ENCODE results near the gene C4orf54.

C4orf54 gene

DNA sequence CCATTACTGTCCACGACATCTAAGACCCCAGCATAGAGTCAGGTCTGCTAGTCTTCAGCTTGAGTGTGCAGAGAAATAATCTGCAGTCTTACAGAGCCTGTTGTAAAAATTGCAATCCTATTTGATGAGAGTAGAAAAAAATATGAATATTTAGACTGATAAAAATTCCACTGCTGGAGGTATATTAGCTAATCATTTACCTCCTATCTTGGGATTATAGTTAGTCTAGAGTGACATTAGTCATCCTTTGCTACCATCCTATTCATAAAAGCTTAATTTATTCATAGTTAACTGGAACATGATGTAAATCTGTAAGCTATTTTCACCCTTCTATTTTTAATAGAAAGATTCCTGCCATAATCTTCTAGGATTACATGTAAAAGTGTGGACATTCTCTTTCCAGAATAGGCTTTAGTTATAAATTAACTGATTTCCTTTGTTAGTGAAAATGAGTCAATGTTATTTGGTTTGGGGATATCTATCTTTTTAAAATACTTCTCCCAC lies 26.7 kb downstream of the C4orf54 start:
- H3K27me3 ChIP-seq (replicated peaks; ENCODE audit: control insufficient read depth, insufficient read depth, low read length) = no peaks in the 10 kb centered on the region
- TF ChIP-seq, protein P1, sequence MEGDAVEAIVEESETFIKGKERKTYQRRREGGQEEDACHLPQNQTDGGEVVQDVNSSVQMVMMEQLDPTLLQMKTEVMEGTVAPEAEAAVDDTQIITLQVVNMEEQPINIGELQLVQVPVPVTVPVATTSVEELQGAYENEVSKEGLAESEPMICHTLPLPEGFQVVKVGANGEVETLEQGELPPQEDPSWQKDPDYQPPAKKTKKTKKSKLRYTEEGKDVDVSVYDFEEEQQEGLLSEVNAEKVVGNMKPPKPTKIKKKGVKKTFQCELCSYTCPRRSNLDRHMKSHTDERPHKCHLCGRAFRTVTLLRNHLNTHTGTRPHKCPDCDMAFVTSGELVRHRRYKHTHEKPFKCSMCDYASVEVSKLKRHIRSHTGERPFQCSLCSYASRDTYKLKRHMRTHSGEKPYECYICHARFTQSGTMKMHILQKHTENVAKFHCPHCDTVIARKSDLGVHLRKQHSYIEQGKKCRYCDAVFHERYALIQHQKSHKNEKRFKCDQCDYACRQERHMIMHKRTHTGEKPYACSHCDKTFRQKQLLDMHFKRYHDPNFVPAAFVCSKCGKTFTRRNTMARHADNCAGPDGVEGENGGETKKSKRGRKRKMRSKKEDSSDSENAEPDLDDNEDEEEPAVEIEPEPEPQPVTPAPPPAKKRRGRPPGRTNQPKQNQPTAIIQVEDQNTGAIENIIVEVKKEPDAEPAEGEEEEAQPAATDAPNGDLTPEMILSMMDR (IDR thresholded peaks at IDR 0.05; ENCODE audit: insufficient read depth, low read length, poor library complexity, severe bottlenecking) = no peak
- H3K4me3 ChIP-seq (replicated peaks; ENCODE audit: low read depth, low read length) = no peak overlapping the region
- no peak for DNase-seq (ENCODE audit: extremely low read depth, insufficient read length)
- no peaks in the 10 kb centered on the region for H3K36me3 ChIP-seq (ENCODE audit: control insufficient read depth, insufficient read depth, low read length)

DNA sequence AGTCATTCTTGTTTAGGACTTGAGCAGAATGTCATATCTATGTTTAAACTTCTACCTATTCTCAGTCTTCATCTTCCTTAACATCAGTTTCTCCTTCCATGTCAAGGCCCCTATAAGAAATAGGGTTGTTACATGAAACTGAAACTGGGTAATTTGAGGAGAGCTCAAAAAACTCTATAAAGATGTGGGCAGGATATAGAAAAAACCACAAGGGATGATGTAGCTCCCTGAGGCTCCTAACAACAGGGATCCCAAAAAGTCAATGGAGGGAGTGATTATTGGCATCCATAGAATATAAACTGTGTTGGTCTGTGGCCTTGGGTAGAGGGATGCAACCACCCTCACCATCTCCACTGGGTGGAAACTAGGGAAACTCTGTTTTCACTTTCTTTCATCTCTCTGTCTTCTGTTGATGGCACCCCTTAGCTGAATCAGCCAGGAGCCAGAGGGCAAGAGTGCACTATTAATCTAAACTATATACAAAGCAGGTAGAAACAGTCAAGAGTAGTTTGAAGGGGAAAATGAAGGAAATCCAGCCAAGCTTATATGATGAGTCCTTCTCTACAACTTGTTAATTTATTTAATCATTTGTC lies 27.6 kb downstream of the C4orf54 start:
- DNase-seq (ENCODE audit: extremely low read depth, insufficient read length) = no peak
- H3K27me3 ChIP-seq (replicated peaks; ENCODE audit: control insufficient read depth, insufficient read depth, low read length) = no peaks in the 10 kb centered on the region
- TF ChIP-seq, protein P1 (IDR thresholded peaks at IDR 0.05; ENCODE audit: insufficient read depth, low read length, poor library complexity, severe bottlenecking) = no peak
- H3K4me3 ChIP-seq (replicated peaks; ENCODE audit: low read depth, low read length) = no peak overlapping the region
- no peaks in the 10 kb centered on the region for H3K36me3 ChIP-seq (ENCODE audit: control insufficient read depth, insufficient read depth, low read length)

DNA sequence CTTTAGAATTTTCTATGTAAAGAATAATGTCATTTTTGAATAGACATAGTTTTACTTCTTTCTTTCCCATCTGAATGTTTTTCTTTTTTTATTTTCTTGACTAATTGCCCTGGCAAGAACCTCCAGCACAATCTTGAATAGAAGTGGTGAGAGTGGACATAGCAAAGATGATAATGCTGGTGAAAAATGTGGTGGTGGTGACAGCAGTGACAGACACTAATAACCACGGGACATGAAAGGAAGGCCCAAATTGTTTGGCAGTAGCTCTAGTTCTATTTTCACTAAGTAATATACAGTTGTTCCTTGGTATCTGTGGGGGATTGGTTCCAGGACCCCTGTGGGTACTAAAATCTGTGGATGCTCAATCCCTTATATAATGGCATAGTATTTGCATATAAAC lies 29.6 kb downstream of the C4orf54 start:
- H3K27me3 ChIP-seq (replicated peaks; ENCODE audit: control insufficient read depth, insufficient read depth, low read length) = no peaks in the 10 kb centered on the region
- H3K4me3 ChIP-seq (replicated peaks; ENCODE audit: low read depth, low read length) = no peak overlapping the region
- TF ChIP-seq, protein P1 (IDR thresholded peaks at IDR 0.05; ENCODE audit: insufficient read depth, low read length, poor library complexity, severe bottlenecking) = no peak
- H3K36me3 ChIP-seq (ENCODE audit: control insufficient read depth, insufficient read depth, low read length) = no peaks in the 10 kb centered on the region
- DNase-seq (ENCODE audit: extremely low read depth, insufficient read length) = no peak

DNA sequence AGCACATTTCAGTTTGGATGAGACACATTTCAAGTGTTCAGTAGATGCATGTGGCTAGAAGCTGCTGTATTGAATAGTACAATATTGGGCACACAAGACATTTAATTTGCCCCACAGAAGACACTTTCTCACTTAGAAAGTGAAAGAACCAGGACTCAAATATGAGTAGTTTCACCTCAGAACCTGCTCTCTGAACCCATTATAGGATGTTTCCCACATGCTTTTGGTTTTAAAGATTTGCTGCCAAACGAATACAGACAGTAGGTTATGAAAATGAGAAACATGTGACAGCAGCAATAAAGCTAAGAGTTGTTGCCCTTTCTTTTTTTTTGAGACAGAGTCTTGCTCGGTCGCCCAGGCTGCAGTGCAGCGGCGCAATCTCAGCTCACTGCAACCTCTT lies 32.3 kb downstream of the C4orf54 start:
- no peak overlapping the region for H3K4me3 ChIP-seq (replicated peaks; ENCODE audit: low read depth, low read length)
- H3K27me3 ChIP-seq (replicated peaks; ENCODE audit: control insufficient read depth, insufficient read depth, low read length) = no peaks in the 10 kb centered on the region
- H3K36me3 ChIP-seq (ENCODE audit: control insufficient read depth, insufficient read depth, low read length) = no peaks in the 10 kb centered on the region
- TF ChIP-seq, protein P1 (IDR thresholded peaks at IDR 0.05; ENCODE audit: insufficient read depth, low read length, poor library complexity, severe bottlenecking) = no peak
- no peak for DNase-seq (ENCODE audit: extremely low read depth, insufficient read length)

DNA sequence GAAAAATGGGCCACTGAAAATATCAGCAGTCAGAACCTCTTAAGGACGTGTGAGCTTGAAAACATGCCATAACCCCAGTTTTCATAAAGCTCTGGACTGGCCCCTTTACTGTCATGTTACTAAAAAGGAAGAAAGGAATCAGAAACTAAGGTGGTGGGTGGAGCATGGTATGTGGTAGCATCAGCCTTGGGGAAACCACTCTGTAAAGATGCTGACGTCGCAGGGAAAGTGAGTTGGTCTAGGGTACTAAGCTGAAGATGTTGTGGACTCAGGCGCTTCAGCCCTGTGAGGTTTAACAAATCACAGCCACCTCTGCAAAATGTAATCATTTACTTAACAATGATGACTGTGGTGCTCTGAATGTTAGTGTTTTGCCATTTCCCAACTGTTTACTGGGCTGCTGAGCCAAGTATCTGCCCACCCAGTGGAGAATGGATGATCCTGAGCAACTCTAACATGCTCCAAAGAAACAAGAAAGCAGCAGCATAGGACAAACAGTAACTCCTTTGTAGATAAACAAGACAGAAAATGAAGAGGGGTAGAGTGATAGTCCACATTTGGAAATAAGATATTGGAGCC lies 33.4 kb downstream of the C4orf54 start:
- DNase-seq (ENCODE audit: extremely low read depth, insufficient read length) = no peak
- no peaks in the 10 kb centered on the region for H3K27me3 ChIP-seq (replicated peaks; ENCODE audit: control insufficient read depth, insufficient read depth, low read length)
- TF ChIP-seq, protein P1 (IDR thresholded peaks at IDR 0.05; ENCODE audit: insufficient read depth, low read length, poor library complexity, severe bottlenecking) = no peak
- no peaks in the 10 kb centered on the region for H3K36me3 ChIP-seq (ENCODE audit: control insufficient read depth, insufficient read depth, low read length)
- H3K4me3 ChIP-seq (replicated peaks; ENCODE audit: low read depth, low read length) = no peak overlapping the region

Measured in GM06990 (cell line).